Suprapubic skin (tissue), 4 donors: ENCODE data around the gene SAMD4A. TPM values are rescaled to one million over a fixed set of nuclear protein-coding genes. Genes with fewer than 3 reads are reported as not detected.

ENCODE experiments used
- DNase-seq, 2 donors: peaks; one replicate each; pipeline ENCODE4 v3.0.0-alpha.2; 2019; ENCODE audit warnings: low spot score in 2 of 2
- H3K27ac ChIP-seq: fragments of 200-600 bp; sonication (generic); one replicate; pipeline ENCODE4 v1.5.1; 2019
- H3K27me3 ChIP-seq: fragments of 200-600 bp; sonication (generic); one replicate; pipeline ENCODE4 v1.5.1; 2019
- H3K36me3 ChIP-seq: fragments of 200-600 bp; sonication (generic); one replicate; pipeline ENCODE4 v1.5.1; 2019
- H3K4me1 ChIP-seq: fragments of 200-600 bp; sonication (generic); one replicate; pipeline ENCODE4 v1.5.1; 2019
- H3K4me3 ChIP-seq: fragments of 200-600 bp; sonication (generic); one replicate; pipeline ENCODE4 v1.5.1; 2019; ENCODE audit warnings: mild to moderate bottlenecking
- H3K9me3 ChIP-seq: fragments of 200-600 bp; sonication (generic); one replicate; pipeline ENCODE4 v1.5.1; 2019
- CTCF ChIP-seq, 2 donors: fragments of 200-600 bp in 1 of 2; fragments of 450-650 bp in 1 of 2; sonication (generic) in 1 of 2; IDR thresholded peaks; one replicate each; pipeline ENCODE4 v1.5.1; 2016 to 2019; ENCODE audit warnings: antibody characterized with exemption in 2 of 2, mild to moderate bottlenecking in 1 of 2, moderate library complexity in 1 of 2
- EP300 ChIP-seq: sonication (generic); formaldehyde crosslinking; IDR thresholded peaks from one replicate; pipeline ENCODE4 v1.6.1; 2017; ENCODE audit warnings: antibody characterized with exemption
- POLR2A ChIP-seq, 2 donors: fragments of 450-650 bp; IDR thresholded peaks; one replicate each; pipeline ENCODE4 v1.6.1; 2017; ENCODE audit warnings: antibody characterized with exemption in 2 of 2, mild to moderate bottlenecking in 2 of 2, moderate library complexity in 2 of 2
- POLR2AphosphoS5 ChIP-seq, 3 donors: sonication (generic); formaldehyde crosslinking; IDR thresholded peaks; one replicate each; pipeline ENCODE4 v1.6.1; 2017; ENCODE audit warnings: antibody characterized with exemption in 3 of 3
- WGBS: methylation state at CpG from one replicate; pipeline ENCODE4 v1.1.5; 2018; 5-methylcytosine and 5-hydroxymethylcytosine counted together
- total RNA-seq, 4 donors: library from RNA; depleted of rRNA; stranded (reverse); fragments of >200 nt; gene quantifications; one replicate each; pipeline ENCODE4 v1.1.0, GENCODE V29; 2016

SAMD4A gene
- total RNA-seq, 4 donors from 2014 or later = 7.7 to 26.6 (median 9.7) TPM

DNA sequence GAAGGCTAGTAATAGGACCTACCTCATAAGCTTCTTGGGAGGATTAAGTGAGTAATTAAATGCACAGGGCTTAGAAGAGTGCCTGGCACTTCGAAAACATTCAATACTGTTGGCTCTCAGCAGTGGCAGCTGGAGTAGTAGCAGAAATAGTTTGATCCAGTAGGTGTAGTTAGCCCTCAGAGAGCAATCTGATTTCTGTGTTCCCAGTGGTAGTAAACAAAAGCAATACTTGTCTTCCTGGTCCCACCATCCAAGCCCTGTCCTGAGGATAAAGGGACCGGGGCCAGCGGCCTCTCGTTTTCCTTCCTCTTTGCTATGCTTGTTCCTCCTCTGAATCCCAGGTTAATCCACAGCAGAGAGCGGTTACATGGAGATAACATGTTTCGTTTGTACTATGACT, 131.6 kb downstream of the SAMD4A start:
- no peak for DNase-seq
- H3K4me3 ChIP-seq = no peak overlapping the region

DNA sequence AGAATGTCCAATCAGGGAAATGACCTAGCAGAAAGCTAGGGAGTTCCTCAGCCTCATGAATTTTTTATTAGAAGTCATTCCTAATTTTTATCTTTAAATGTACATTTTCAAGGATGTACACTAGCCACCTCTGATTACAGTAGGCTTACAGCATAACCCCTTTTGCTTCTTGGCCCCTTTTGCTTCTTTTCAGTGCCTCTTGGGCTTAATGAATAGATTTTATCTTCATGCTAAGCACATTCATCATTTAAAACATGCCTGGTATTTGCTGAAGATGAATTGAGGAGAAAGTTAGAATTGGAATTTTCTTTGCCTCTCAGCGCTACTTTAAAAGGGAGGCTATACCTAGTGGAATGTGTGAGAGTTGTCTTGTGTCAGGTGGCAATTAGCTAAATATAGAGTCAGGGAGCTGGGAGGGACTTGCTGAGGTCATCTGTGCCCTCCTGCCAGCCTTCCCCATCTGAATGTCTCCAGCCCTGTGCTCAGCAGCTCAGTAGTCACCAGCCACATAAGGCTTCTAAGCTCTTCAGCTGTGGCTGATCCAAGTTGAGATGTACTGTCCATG, 132.1 kb downstream of the SAMD4A start:
- Histone ChIP-seq H3K27ac (no peak overlapping the region), H3K36me3 (peaks cover 7% of the 10 kb centered on the region), H3K27me3 (no peaks in the 10 kb centered on the region), H3K4me1 (peaks cover 17% of the 10 kb centered on the region), H3K9me3 (no peaks in the 10 kb centered on the region), H3K4me3 (no peak overlapping the region)
- whole genome bisulfite sequencing = 68% methylated on average over 1 of the region's 1 CpG
- DNase-seq = no peak
- TF ChIP-seq CTCF (IDR thresholded peaks at IDR 0.05) (no peak), EP300 (peak; percentile 13), POLR2A (IDR thresholded peaks at IDR 0.05) (no peak), POLR2AphosphoS5 (IDR thresholded peaks at IDR 0.05) (no peak)

More for the DNA sequence above, 131.6 kb downstream of the SAMD4A start:
- 72% methylated on average over 6 of the region's 6 CpGs for WGBS
- Histone ChIP-seq H3K9me3 (no peaks in the 10 kb centered on the region), H3K4me1 (peaks cover 17% of the 10 kb centered on the region), H3K36me3 (peaks cover 7% of the 10 kb centered on the region), H3K27ac (peak overlapping the region; percentile 38), H3K27me3 (no peaks in the 10 kb centered on the region)
- no peak for TF ChIP-seq EP300
- TF ChIP-seq CTCF (IDR thresholded peaks at IDR 0.05) = no peak
- TF ChIP-seq POLR2A (IDR thresholded peaks at IDR 0.05) = no peak
- TF ChIP-seq POLR2AphosphoS5 (IDR thresholded peaks at IDR 0.05) = no peak

DNA sequence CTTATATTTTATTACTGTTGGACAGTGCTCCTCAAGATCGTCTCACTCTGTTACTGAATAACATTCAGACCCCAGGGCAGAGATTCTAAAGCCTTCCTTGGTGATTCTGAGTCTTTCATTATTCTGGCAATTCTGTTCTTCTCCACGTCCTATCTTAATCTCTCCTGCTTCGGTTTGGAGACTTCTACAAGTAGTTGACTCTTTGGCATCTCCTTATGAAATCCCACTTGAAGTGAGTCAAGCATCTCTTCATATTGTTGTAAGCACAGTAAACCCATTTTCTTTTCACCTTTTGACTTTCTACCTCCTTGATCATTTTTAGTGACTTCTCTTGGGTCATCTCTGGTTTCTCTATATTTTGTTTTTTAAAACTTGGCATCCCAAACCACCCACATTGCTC, 132.8 kb downstream of the SAMD4A start:
- no peak overlapping the region for H3K27ac ChIP-seq
- WGBS = 82% methylated on average over 3 of the region's 3 CpGs
- H3K27me3 ChIP-seq = no peaks in the 10 kb centered on the region
- H3K4me1 ChIP-seq = peaks cover 17% of the 10 kb centered on the region
- no peak overlapping the region for H3K4me3 ChIP-seq
- H3K36me3 ChIP-seq = peaks cover 7% of the 10 kb centered on the region
- TF ChIP-seq EP300 (no peak), POLR2A (IDR thresholded peaks at IDR 0.05) (no peak), CTCF (IDR thresholded peaks at IDR 0.05) (no peak), POLR2AphosphoS5 (IDR thresholded peaks at IDR 0.05) (no peak)
- DNase-seq = no peak
- no peaks in the 10 kb centered on the region for H3K9me3 ChIP-seq

GRCh38 chr14:54700717-54701116, 133.8 kb downstream of the SAMD4A start:
- Histone ChIP-seq H3K27ac (no peak overlapping the region), H3K4me1 (peaks cover 17% of the 10 kb centered on the region), H3K4me3 (no peak overlapping the region), H3K36me3 (peaks cover 7% of the 10 kb centered on the region), H3K9me3 (no peaks in the 10 kb centered on the region), H3K27me3 (no peaks in the 10 kb centered on the region)
- DNase-seq = no peak
- TF ChIP-seq CTCF (IDR thresholded peaks at IDR 0.05) (no peak), POLR2AphosphoS5 (IDR thresholded peaks at IDR 0.05) (no peak), EP300 (no peak), POLR2A (IDR thresholded peaks at IDR 0.05) (no peak)
- WGBS = 79% methylated on average over 2 of the region's 2 CpGs

DNA sequence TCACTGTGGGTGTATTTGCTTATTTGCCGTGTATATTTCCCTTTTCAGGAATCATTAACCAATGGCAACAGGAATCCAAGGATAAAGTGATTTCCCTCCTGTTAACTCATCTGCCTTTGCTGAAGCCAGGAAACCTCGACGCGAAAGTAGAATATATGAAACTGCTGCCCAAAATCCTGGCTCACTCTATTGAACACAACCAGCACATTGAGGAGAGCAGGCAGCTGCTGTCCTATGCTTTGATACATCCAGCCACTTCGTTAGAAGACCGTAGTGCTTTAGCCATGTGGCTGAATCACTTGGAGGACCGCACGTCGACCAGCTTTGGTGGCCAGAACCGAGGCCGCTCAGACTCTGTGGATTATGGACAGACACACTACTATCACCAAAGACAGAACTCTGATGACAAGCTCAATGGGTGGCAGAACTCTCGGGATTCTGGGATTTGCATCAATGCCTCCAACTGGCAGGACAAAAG, 135.1 kb downstream of the SAMD4A start:
- H3K27ac ChIP-seq = no peak overlapping the region
- H3K4me3 ChIP-seq = no peak overlapping the region
- no peak for DNase-seq
- peaks cover 14% of the 10 kb centered on the region for H3K4me1 ChIP-seq
- H3K9me3 ChIP-seq = no peaks in the 10 kb centered on the region
- TF ChIP-seq POLR2AphosphoS5 (IDR thresholded peaks at IDR 0.05) (no peak), CTCF (IDR thresholded peaks at IDR 0.05) (no peak), EP300 (no peak), POLR2A (IDR thresholded peaks at IDR 0.05) (no peak)
- H3K36me3 ChIP-seq = peaks cover 7% of the 10 kb centered on the region
- H3K27me3 ChIP-seq = no peaks in the 10 kb centered on the region
- 93% methylated on average over 12 of the region's 12 CpGs for WGBS
